NB4 (cell line): ENCODE data around the gene GNS.

Source experiments
- DNase-seq: peaks from one replicate; pipeline ENCODE4 v3.0.0; 2010; ENCODE audit warnings: low read depth
- H3K4me3 ChIP-seq: one replicate; pipeline ENCODE4 v1.5.1; 2011; ENCODE audit warnings: mild to moderate bottlenecking, low read depth, low read length, moderate library complexity
- MYC ChIP-seq: IDR thresholded peaks from 2 replicates; pipeline ENCODE4 v1.6.1; 2011; ENCODE audit warnings: low read depth, low read length
- POLR2A ChIP-seq: IDR thresholded peaks from 2 replicates; pipeline ENCODE4 v1.6.1; 2011; ENCODE audit warnings: mild to moderate bottlenecking; ENCODE audit not compliant: insufficient read length; ENCODE audit errors: extremely low read depth
- TF ChIP-seq, protein P1 (sequence below): IDR thresholded peaks from one replicate; pipeline ENCODE4 v1.5.1; 2012; ENCODE audit warnings: low read depth, low read length
- TF ChIP-seq, protein P2 (sequence below): IDR thresholded peaks from 2 replicates; pipeline ENCODE4 v1.6.1; 2011; ENCODE audit warnings: low read depth, low read length

GNS gene

GRCh38 chr12:64666054-64666914, 92.9 kb downstream of the GNS start:
- TF ChIP-seq MYC (no peak), POLR2A (no peak)
- TF ChIP-seq, protein P1, sequence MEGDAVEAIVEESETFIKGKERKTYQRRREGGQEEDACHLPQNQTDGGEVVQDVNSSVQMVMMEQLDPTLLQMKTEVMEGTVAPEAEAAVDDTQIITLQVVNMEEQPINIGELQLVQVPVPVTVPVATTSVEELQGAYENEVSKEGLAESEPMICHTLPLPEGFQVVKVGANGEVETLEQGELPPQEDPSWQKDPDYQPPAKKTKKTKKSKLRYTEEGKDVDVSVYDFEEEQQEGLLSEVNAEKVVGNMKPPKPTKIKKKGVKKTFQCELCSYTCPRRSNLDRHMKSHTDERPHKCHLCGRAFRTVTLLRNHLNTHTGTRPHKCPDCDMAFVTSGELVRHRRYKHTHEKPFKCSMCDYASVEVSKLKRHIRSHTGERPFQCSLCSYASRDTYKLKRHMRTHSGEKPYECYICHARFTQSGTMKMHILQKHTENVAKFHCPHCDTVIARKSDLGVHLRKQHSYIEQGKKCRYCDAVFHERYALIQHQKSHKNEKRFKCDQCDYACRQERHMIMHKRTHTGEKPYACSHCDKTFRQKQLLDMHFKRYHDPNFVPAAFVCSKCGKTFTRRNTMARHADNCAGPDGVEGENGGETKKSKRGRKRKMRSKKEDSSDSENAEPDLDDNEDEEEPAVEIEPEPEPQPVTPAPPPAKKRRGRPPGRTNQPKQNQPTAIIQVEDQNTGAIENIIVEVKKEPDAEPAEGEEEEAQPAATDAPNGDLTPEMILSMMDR: no peak
- no peak overlapping the region for H3K4me3 ChIP-seq
- no peak for DNase-seq

- no peak for DNase-seq
- no peak for TF ChIP-seq MYC
- TF ChIP-seq, protein P2, sequence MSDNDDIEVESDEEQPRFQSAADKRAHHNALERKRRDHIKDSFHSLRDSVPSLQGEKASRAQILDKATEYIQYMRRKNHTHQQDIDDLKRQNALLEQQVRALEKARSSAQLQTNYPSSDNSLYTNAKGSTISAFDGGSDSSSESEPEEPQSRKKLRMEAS: no peak
- TF ChIP-seq, protein P1: no peak
- TF ChIP-seq POLR2A: no peak
- no peak overlapping the region for H3K4me3 ChIP-seq
Measured at GRCh38 chr12:64665514-64665913, 93.7 kb downstream of the GNS start.
